ENCODE measurements around the gene PPP4C.

PPP4C gene

GRCh38 chr16:30054959-30055553 lies 20.7 kb upstream of the PPP4C start:
- no peak for DNase-seq (ENCODE audit: low spot score)
- FAIRE-seq = no peak

GRCh38 chr16:30060346-30060745 lies 15.4 kb upstream of the PPP4C start:
- FAIRE-seq (no peak), DNase-seq (ENCODE audit: low spot score) (no peak)

- FAIRE-seq (no peak), DNase-seq (ENCODE audit: low spot score) (no peak)
Observed at GRCh38 chr16:30060836-30061554, 14.8 kb upstream of the PPP4C start.

- DNase-seq (ENCODE audit: low spot score) = no peak
- no peak for FAIRE-seq
Observed at GRCh38 chr16:30063278-30063892, 12.4 kb upstream of the PPP4C start.

GRCh38 chr16:30063893-30064728 lies 11.7 kb upstream of the PPP4C start:
- FAIRE-seq = no peak
- peak; percentile 38 for DNase-seq (ENCODE audit: low spot score)

- DNase-seq (ENCODE audit: low spot score) (no peak), FAIRE-seq (no peak)
Observed at GRCh38 chr16:30064729-30065101, 11.1 kb upstream of the PPP4C start.

GRCh38 chr16:30065102-30065942 lies 10.5 kb upstream of the PPP4C start, which contains the start of gene ALDOA:
ALDOA (plus strand) TSS chr16:30065760; CDS start chr16:30066898, 1,138 bp downstream.
- peak; percentile 96 for DNase-seq (ENCODE audit: low spot score)
- FAIRE-seq = peak; percentile 75

- no peak for FAIRE-seq
- DNase-seq (ENCODE audit: low spot score) = peak; percentile 21
Observed at GRCh38 chr16:30065943-30066760, 9.6 kb upstream of the PPP4C start.

- DNase-seq (ENCODE audit: low spot score) (no peak), FAIRE-seq (no peak)
Observed at GRCh38 chr16:30066761-30067583, 8.8 kb upstream of the PPP4C start.

GRCh38 chr16:30067584-30067916 lies 8.2 kb upstream of the PPP4C start:
- DNase-seq (ENCODE audit: low spot score) = no peak
- no peak for FAIRE-seq

- FAIRE-seq = no peak
- DNase-seq (ENCODE audit: low spot score) = no peak
Observed at GRCh38 chr16:30068333-30068732, 7.5 kb upstream of the PPP4C start.

- no peak for DNase-seq (ENCODE audit: low spot score)
- no peak for FAIRE-seq
Observed at GRCh38 chr16:30068750-30069610, 6.8 kb upstream of the PPP4C start.

GRCh38 chr16:30069611-30070462 lies 6.0 kb upstream of the PPP4C start:
- no peak for FAIRE-seq

GRCh38 chr16:30070490-30070889 lies 5.3 kb upstream of the PPP4C start:
- DNase-seq (ENCODE audit: low spot score) = no peak
- FAIRE-seq = no peak

More at GRCh38 chr16:30069611-30070462, 6.0 kb upstream of the PPP4C start:
- DNase-seq (ENCODE audit: low spot score) = no peak

- FAIRE-seq = no peak
Observed at GRCh38 chr16:30076276-30076791, 540 bp downstream of the PPP4C start.

GRCh38 chr16:30077656-30078055 lies 1.9 kb downstream of the PPP4C start:
- FAIRE-seq = no peak
- peak; percentile 28 for DNase-seq (ENCODE audit: low spot score)

More at GRCh38 chr16:30076276-30076791, 540 bp downstream of the PPP4C start:
- DNase-seq (ENCODE audit: low spot score) = no peak

- FAIRE-seq = no peak
Observed at GRCh38 chr16:30078744-30079143, 3.0 kb downstream of the PPP4C start.

More at GRCh38 chr16:30078744-30079143, 3.0 kb downstream of the PPP4C start:
- DNase-seq (ENCODE audit: low spot score) = no peak
